GM21528 (cell line): ENCODE results near the gene TMCC3.
"Not testable (repeated sequence)": the region's sequence is repeated elsewhere in the genome, so short reads cannot be mapped to it uniquely, and the experiment has no call there.

Experiments
- ATAC-seq: cut with Tn5 transposase; IDR thresholded peaks from one replicate; pipeline ENCODE4 v1.9.1; 2021; ENCODE audit warnings: mild to moderate bottlenecking, moderate library complexity; ENCODE audit not compliant: unreplicated experiment, low FRiP score

Gene TMCC3

DNA sequence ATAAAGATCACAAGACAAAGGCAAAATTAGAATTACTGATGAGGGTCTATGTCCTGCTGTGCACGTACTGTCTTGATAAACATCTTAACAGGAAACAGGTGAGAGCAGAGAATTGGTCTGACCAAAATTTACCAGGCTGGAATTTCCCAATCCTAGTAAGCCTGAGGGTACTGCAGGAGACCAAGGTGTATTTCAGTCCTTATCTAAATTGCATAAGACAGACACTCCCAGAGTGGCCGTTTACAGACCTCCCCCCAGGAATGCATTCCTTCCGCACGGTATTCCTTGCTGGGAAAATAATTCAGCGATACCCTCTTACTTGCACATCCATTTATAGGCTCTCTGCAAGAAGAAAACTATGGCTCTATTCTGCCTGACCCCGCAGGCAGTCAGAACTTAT is 43.5 kb downstream of the TMCC3 start:
- ATAC-seq = not testable (repeated sequence)

GRCh38 chr12:94604366-94604698 is 46.0 kb downstream of the TMCC3 start:
- ATAC-seq = no peak

GRCh38 chr12:94603434-94604365 is 46.7 kb downstream of the TMCC3 start:
- ATAC-seq = no peak

DNA sequence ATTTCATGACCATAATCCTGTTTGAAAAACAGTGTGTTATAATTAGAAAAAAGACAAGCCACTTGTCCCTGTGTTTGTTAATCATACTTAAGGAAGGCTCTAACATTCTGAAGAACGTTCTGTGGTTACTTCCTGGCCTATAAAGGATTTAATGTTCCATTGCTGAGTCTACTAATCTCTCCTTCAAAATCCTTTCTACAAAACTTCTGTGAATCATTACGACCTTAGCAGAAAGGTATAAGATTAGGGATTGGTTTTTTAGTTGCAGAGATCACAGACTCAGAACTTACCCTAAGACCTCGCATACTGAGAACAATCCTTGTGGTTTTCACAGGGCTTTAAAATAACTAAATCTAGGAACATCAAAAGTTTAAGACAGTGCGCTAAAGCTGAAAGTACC is 48.3 kb downstream of the TMCC3 start:
- no peak for ATAC-seq

- not testable (repeated sequence) for ATAC-seq
Measured at GRCh38 chr12:94601307-94601706, 49.0 kb downstream of the TMCC3 start.

DNA sequence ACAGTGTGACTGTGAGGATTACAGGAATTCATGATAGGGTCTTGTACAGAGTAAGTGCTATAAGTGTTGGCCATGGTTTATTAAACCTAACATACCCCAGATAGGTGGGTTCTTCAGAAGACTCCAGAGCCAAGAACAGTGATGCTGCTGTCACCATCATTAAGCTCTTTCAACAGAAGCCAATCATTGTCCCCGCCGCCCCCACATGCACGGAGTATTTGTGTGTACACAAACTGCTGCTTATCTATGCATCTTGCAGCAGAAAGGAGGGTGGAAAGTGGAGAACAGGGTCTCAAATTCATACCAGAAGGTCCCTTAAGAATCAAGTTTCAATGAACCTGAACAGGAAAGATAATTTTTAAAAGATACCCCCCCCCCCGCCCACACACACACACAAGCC is 51.2 kb downstream of the TMCC3 start:
- ATAC-seq = no peak

GRCh38 chr12:94597268-94597667 is 53.1 kb downstream of the TMCC3 start:
- no peak for ATAC-seq

DNA sequence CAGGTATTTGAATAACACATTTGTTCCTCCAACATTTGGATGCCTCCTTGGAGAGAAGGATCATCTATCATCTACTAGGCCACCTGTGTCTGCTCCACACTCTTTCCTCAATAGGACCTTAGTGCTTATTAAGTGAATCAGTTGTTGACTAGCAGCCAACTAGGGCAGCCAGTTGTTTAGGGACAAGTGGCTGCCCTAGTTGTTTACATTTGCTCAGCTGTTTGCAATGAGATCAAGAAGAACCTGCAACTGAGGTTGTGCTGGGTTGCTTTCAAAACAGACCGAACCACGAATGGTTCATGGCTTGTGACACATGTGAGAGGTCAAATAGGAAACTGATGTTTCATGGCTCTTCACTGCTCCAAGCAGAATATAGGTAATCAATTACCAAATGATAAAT is 53.8 kb downstream of the TMCC3 start:
- ATAC-seq = no peak

DNA sequence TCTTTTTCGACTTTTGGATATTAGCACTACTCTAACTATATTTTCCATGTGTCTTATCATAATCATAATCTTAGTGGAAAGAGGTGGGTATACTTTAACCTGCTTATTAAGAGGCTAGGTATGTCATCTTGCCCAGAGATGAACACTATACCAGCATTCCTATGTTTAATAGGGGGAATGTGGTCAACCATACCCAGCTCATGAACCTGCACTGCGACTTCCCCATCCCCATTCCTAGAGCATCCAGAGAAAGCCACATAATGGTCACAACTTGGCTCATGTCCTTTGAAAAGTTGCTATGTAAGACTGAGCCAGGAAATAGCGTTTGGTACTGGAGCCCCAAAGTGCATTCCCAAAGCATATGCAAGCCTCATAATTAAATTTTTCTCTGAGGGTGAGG is 55.2 kb downstream of the TMCC3 start:
- no peak for ATAC-seq

- ATAC-seq = no peak
Measured at GRCh38 chr12:94594443-94594825, 55.9 kb downstream of the TMCC3 start.

- ATAC-seq = no peak
Measured at GRCh38 chr12:94593822-94594442, 56.4 kb downstream of the TMCC3 start.

- ATAC-seq = not testable (repeated sequence)
Measured at GRCh38 chr12:94592723-94593122, 57.6 kb downstream of the TMCC3 start.

DNA sequence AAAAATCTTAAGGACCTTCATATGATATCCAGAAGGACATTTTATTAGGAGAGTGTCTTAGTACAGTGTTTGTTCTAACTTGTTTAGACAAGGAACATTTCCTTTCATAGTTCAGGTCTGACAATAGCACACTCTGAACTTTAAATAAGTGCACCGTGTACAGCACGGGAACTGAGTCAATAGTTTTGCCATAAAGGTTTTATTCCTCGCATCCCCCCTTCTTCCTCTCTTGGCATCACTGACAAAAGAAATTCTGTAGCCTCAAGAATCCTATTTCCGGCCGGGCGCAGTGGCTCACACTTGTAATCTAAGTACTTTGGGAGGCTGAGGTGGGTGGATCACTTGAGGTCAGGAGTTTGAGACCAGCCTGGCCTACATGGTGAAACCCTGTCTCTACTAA is 58.3 kb downstream of the TMCC3 start:
- no peak for ATAC-seq

DNA sequence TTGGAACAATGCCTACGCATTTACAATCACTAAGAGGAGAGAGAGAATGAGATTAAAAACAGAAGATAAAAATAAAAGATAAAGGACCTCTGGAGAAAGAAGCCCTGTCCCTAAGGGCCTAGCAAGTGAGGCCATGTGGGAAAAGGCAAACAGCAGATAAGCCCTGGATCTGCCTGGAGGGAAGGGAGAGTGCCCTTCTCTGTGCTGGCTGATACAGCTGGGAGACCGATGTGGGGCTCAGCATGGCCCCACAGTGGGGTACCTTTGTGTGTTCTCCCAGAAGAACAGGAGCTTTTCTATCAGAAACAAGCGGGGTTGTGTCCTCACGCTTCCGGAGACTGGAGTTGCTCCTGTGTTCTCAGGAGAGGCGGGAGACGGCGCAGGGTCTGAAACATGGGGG is 59.9 kb downstream of the TMCC3 start:
- ATAC-seq = no peak

DNA sequence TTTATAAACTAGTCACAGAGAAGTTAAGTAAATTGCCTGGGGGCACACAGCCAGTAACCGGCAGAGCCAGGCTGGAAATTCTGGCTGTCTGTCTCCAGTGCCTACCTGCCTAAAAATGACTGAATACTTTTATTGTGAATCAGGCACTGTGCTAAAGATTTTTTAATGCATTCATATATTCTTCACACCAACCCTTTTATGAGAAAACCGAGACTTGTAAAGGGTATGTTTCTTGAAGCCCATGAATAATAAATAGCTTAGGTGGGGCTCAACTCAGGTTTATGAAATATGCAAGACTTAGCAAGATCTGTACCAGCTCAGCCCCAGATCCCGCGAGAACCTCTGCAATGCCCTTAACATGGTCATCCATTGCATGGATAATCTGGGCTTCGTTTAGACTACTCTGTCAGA is 60.8 kb downstream of the TMCC3 start:
- no peak for ATAC-seq

- no peak for ATAC-seq
Measured at GRCh38 chr12:94588346-94588745, 62.0 kb downstream of the TMCC3 start.

- ATAC-seq = no peak
Measured at GRCh38 chr12:94587266-94588241, 62.8 kb downstream of the TMCC3 start.

GRCh38 chr12:94586589-94587259 is 63.6 kb downstream of the TMCC3 start:
- no peak for ATAC-seq

DNA sequence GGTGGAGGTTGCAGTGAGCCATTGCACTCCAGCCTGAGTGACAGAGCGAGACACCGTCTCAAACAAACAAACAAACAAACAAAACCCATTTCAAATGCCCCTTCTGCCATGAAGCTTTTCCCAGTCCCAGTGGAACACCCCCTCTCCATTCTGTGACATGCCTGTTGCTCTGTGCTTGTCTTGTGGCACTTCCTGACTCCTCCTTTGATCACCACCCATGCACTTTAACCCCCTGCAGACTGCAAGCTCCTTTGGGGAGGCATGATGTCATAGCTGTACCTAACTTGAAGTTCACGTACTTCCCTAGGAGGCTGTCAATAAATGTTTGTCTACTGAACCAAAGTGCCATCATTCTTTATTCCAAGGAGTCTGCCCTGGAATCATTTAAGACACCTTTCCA is 64.7 kb downstream of the TMCC3 start:
- ATAC-seq = no peak

- no peak for ATAC-seq
Measured at GRCh38 chr12:94584377-94584776, 66.0 kb downstream of the TMCC3 start.
